ENCODE data around the gene TECPR2.

The TECPR2 gene

GRCh38 chr14:102472791-102473150, 110.0 kb downstream of the TECPR2 start:
- no peak for DNase-seq

GRCh38 chr14:102473559-102473958, 110.8 kb downstream of the TECPR2 start:
- DNase-seq, result no peak

GRCh38 chr14:102474934-102475333, 112.2 kb downstream of the TECPR2 start:
- DNase-seq, result no peak

- DNase-seq, result no peak
These were observed 116.4 kb downstream of the TECPR2 start for GRCh38 chr14:102479107-102479506.

- no peak for DNase-seq
These were observed 117.0 kb downstream of the TECPR2 start for GRCh38 chr14:102479777-102480176.

- DNase-seq, result no peak
These were observed 118.6 kb downstream of the TECPR2 start for GRCh38 chr14:102481371-102481770.

- DNase-seq, result no peak
These were observed 119.1 kb downstream of the TECPR2 start for GRCh38 chr14:102481791-102482238.

GRCh38 chr14:102484316-102484715, 121.6 kb downstream of the TECPR2 start:
- no peak for DNase-seq

- no peak for DNase-seq
These were observed 123.2 kb downstream of the TECPR2 start for GRCh38 chr14:102485693-102486512.

GRCh38 chr14:102486513-102487203, 123.9 kb downstream of the TECPR2 start:
- DNase-seq, result no peak

GRCh38 chr14:102487204-102487577, 124.5 kb downstream of the TECPR2 start:
- DNase-seq, result no peak

- no peak for DNase-seq
These were observed 127.7 kb downstream of the TECPR2 start for GRCh38 chr14:102490456-102490855.

- DNase-seq, result no peak
These were observed 128.6 kb downstream of the TECPR2 start for GRCh38 chr14:102491366-102491765.

- no peak for DNase-seq
These were observed 129.2 kb downstream of the TECPR2 start for GRCh38 chr14:102491786-102492530.

- DNase-seq, result no peak
These were observed 129.8 kb downstream of the TECPR2 start for GRCh38 chr14:102492531-102492910.

GRCh38 chr14:102493096-102493495, 130.4 kb downstream of the TECPR2 start:
- DNase-seq, result no peak

- no peak for DNase-seq
These were observed 130.8 kb downstream of the TECPR2 start for GRCh38 chr14:102493585-102493984.

GRCh38 chr14:102495491-102496330, 133.0 kb downstream of the TECPR2 start:
- no peak for DNase-seq

GRCh38 chr14:102496331-102496691, 133.6 kb downstream of the TECPR2 start:
- no peak for DNase-seq

- DNase-seq, result no peak
These were observed 134.4 kb downstream of the TECPR2 start for GRCh38 chr14:102496958-102497744.

- no peak for DNase-seq
These were observed 135.4 kb downstream of the TECPR2 start for GRCh38 chr14:102497998-102498677.
